Fibroblast of villous mesenchyme (primary cell): ENCODE results near the gene TNRC18. TPM values are rescaled to one million over a fixed set of nuclear protein-coding genes. Genes with fewer than 3 reads are reported as not detected.

Source experiments
- DNase-seq: peaks from one replicate; pipeline ENCODE4 v3.0.0-alpha.2; 2010; ENCODE audit warnings: low read depth
- H3K4me3 ChIP-seq: 2 replicates; pipeline ENCODE4 v1.5.1; 2011; ENCODE audit warnings: low read depth, mild to moderate bottlenecking, low read length
- total RNA-seq: library from RNA; depleted of rRNA; stranded (reverse); fragments of >200 nt; gene quantifications from 2 replicates; pipeline ENCODE4 v1.2.3, GENCODE V29; 2012
- TF ChIP-seq, protein P1 (sequence below): IDR thresholded peaks from 2 replicates; pipeline ENCODE4 v1.5.1; 2012; ENCODE audit warnings: low read depth, mild to moderate bottlenecking, low read length; ENCODE audit not compliant: insufficient read depth

The TNRC18 gene
- total RNA-seq, 1 donor, result 54.4 TPM

DNA sequence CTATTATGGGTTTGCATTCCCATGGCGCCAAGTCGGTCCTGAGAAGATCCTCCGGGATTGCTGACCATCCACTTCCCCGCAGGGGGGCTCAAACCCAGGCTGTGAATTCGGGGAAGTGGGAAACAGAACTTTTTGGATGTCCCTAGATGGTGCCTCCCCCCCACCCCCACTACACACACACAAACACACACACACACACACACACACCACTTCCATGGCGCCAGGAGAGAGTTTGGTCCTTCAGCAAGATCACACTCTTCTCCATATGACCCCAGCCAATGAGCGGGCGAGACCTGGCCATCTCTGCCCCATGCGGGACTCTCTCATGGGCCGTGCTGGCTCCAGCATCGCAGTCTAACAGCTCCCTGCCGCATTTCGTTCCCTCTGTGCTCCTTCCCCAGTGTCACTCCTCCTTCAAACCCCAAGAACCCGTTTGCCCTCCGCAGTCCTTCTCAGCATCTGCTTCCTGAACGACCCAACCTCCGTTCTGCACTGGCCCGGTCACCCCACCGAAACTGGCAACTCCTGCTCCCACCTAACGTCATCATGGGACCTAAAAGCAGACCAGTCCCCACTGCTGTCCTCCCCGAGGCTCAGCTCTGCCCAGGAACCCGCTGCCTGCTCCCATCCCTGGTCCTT is 32.1 kb upstream of the TNRC18 start:
- TF ChIP-seq, protein P1, sequence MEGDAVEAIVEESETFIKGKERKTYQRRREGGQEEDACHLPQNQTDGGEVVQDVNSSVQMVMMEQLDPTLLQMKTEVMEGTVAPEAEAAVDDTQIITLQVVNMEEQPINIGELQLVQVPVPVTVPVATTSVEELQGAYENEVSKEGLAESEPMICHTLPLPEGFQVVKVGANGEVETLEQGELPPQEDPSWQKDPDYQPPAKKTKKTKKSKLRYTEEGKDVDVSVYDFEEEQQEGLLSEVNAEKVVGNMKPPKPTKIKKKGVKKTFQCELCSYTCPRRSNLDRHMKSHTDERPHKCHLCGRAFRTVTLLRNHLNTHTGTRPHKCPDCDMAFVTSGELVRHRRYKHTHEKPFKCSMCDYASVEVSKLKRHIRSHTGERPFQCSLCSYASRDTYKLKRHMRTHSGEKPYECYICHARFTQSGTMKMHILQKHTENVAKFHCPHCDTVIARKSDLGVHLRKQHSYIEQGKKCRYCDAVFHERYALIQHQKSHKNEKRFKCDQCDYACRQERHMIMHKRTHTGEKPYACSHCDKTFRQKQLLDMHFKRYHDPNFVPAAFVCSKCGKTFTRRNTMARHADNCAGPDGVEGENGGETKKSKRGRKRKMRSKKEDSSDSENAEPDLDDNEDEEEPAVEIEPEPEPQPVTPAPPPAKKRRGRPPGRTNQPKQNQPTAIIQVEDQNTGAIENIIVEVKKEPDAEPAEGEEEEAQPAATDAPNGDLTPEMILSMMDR, result no peak
- no peak for DNase-seq
- H3K4me3 ChIP-seq, result no peak overlapping the region

DNA sequence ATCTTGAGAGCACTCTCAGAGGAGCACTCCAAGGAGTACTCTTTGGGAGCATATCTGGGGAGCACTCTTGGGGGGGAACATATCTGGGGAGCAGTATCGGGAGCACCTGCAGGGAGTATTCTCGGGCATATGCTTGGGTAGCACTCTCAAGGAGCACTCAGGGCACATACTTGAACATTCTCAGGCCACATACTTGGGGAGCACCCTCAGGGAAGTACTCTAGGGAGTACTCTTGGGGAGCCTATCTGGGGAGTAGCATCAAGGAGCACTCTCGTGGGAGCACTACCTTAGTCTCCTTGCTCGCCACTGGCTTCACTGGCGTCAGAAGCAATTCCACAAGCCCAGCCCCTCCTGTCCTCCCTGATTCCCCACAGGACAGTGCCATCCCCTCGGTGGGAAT is 31.5 kb upstream of the TNRC18 start:
- TF ChIP-seq, protein P1, result no peak
- DNase-seq, result no peak
- no peak overlapping the region for H3K4me3 ChIP-seq

DNA sequence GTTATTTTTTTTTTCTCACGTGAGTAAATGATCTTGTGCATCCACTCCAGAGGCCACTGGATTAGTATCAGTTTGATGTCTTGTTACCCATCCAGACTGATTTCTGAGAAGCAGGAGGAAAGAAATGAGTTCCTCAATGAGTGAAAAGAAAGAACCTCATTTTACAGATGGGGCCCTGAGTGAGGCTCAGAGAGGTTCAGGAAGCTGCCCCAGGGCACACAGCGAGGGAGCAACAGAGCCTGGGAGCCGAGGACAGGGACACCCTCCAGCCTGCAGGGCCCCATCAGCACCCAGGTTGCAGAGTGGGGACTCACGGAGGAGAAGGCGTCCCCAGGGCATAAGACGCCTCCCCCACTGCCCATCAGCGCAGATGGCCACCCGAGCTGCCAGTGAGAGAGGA is 30.9 kb upstream of the TNRC18 start:
- H3K4me3 ChIP-seq, result no peak overlapping the region
- TF ChIP-seq, protein P1, result no peak
- no peak for DNase-seq

DNA sequence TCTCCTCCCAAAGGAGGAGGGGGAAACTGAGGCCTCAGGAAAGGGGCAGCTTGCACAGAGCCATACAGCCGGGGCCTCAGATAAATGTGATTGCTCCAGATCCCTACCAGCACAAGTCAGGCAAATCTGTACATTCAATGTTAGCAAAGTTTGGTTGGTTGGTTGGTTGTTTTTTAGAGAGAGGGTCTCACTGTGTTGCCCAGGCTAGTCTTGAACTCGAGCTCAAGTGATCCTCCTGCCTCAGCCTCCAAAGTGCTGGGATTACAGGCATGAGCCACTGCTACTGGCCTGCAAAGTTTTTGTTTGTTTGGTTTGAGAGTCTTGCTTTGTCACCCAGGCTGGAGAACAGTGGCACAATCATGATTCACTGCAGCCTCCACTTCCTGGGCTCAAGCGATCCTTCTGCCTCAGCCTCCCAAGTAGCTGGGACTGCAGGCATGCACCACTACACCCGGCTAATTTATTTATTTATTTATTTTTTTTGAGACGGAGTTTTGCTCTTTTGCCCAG is 30.0 kb upstream of the TNRC18 start:
- TF ChIP-seq, protein P1, result no peak
- no peak for DNase-seq
- no peak overlapping the region for H3K4me3 ChIP-seq

DNA sequence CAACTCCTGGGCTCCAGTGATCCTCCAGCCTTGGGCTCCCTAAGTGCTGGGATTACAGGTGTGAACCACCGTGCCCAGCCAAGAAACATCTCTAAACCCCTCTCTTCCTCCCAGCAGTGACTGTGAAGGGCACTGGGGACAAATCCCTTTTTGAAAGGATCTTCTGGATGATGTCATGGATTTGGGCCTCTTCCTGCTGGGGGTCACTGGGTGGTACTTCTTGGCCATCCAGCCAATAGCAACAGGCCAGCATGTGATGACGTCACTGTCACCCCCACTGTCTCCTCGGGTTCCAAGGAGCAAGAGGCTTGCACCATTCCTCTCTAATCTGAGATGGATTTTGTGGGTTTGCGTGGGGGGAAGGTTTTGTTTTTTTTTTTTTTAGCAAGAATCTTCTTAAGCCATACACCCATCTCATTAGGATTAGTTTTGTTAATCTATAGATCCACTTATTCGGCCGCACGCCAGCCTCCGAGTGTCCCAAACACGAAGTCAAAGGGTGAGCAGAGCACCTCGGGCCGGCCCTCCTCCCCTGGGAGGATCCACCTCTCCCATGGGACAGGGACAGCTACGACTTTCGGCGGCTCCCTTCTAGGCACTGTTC is 29.4 kb upstream of the TNRC18 start:
- TF ChIP-seq, protein P1, result no peak
- H3K4me3 ChIP-seq, result no peak overlapping the region
- DNase-seq, result peak; percentile 85

DNA sequence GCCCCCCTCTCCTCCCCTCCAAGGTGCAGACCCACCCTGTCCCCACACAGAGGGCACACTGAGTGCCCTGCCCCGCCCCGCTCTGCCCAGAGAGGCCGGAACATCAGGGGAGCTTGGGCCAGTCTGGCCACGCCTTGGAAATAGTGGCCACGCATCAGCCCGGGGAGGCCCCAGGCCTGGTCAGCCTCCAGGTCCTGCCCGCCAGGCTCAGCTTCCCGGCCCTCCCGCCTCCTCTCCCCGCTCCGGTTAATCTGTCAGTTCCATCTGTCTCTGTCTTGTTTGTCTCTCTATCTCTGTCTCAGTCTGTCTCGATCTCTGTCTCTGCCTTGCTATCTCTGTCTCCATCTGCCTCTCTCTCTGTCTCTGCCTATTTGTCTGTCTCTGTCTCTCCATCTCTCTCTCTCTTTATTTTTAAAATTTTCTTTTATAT is 28.9 kb upstream of the TNRC18 start:
- no peak overlapping the region for H3K4me3 ChIP-seq
- TF ChIP-seq, protein P1, result no peak
- no peak for DNase-seq

DNA sequence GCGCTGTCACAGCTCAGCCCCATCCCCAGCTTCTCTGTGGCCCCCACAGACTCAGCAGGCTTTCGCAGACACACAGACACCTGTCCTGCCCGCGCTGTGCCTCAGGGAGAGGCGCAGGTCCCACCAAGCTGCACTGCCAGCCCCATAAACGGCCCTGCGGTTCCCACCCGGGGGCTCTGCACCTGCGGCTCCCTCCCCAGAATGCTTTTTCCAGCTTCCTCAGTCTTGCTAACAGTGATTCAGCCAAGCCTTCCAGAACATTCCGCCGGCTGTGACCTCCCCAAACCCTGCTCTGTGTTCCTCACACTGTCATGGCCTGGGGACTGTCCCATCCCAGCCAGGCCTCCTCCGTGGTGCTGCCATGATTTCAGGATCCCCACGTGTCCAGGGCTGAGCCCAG is 27.8 kb upstream of the TNRC18 start:
- TF ChIP-seq, protein P1, result no peak
- no peak overlapping the region for H3K4me3 ChIP-seq
- no peak for DNase-seq
